Activated naive CD4-positive, alpha-beta T cell treated with anti-CD3 and anti-CD28 coated beads, Interleukin-2, amount 10 ng/mL, durations not matched to agents 7 days and 5 days (primary cell): ENCODE results near the gene CCDC188.

Experiments
- CTCF ChIA-PET: fragments of 350-600 bp; sonication (Branson Sonifier 250); formaldehyde crosslinking; loops from one replicate; lab custom pipeline; 2021; ENCODE audit warnings: antibody characterized with exemption; lab: Charles Lee
- DNase-seq: peaks from one replicate; pipeline ENCODE4 v3.0.0-alpha.2; 2020
- H3K27ac Mint-ChIP-seq: one replicate; pipeline ENCODE4 v1.8.0; 2021; ENCODE audit warnings: mild to moderate bottlenecking, moderate library complexity, mixed read lengths
- H3K27me3 Mint-ChIP-seq: one replicate; pipeline ENCODE4 v1.8.0; 2021; ENCODE audit warnings: mild to moderate bottlenecking, mixed read lengths
- H3K36me3 Mint-ChIP-seq: one replicate; pipeline ENCODE4 v1.8.0; 2021; ENCODE audit warnings: mixed read lengths
- H3K4me1 Mint-ChIP-seq: one replicate; pipeline ENCODE4 v1.8.0; 2021; ENCODE audit warnings: mixed read lengths
- H3K4me3 Mint-ChIP-seq: one replicate; pipeline ENCODE4 v1.8.0; 2021; ENCODE audit warnings: mild to moderate bottlenecking, moderate library complexity, mixed read lengths
- H3K9me3 Mint-ChIP-seq: one replicate; pipeline ENCODE4 v1.8.0; 2021; ENCODE audit warnings: mixed read lengths

Gene CCDC188

DNA sequence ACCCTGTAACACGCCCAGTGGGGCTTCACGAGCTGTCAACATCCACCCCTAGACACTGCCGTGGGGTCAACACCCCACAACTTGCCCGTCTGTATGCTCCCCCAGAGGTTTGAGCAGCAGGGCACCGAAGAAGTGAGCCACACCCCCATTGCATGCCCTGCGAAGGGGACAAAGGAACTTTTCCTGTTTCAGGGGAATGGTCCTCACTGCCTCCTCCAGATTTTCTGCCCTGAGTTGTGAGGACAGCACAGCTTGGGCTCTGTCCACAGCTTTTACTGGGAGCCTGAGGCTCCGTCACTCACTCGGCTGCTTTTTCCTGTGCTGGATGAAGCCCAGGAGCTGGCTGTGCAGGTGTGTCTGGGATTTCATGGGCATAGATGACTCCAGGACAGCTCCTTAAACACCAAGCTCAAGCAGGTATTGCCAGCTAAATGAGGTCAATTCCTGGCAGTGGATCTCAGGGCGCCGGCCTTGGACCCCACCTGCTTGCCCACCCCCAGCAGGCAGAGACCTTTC lies 40.2 kb upstream of the CCDC188 start:
- Mint-ChIP-seq H3K4me1 (no peaks in the 10 kb centered on the region), H3K27ac (no peak overlapping the region), H3K9me3 (no peaks in the 10 kb centered on the region), H3K4me3 (no peak overlapping the region), H3K27me3 (peaks cover 1% of the 10 kb centered on the region), H3K36me3 (no peaks in the 10 kb centered on the region)
- CTCF ChIA-PET, result no interaction called here
- no peak for DNase-seq

DNA sequence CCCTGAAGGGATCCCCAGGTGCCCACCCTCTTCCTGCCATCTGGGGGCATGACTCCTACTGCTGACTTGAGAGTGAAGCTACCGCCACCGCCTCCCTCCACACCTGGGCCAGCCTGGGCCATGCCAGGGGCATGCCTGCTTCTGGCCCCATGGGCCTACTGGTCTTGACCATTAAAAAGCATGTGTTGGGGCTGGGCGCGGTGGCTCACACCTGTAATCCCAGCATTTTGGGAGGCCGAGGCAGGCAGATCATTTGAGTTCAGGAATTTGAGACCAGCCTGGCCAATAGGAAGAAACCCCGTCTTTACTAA lies 37.7 kb upstream of the CCDC188 start:
- CTCF ChIA-PET, result no interaction called here
- no peaks in the 10 kb centered on the region for H3K4me1 Mint-ChIP-seq
- no peak for DNase-seq
- peaks cover 3% of the 10 kb centered on the region for H3K27me3 Mint-ChIP-seq
- no peaks in the 10 kb centered on the region for H3K36me3 Mint-ChIP-seq
- no peak overlapping the region for H3K4me3 Mint-ChIP-seq
- no peak overlapping the region for H3K27ac Mint-ChIP-seq
- H3K9me3 Mint-ChIP-seq, result no peaks in the 10 kb centered on the region

DNA sequence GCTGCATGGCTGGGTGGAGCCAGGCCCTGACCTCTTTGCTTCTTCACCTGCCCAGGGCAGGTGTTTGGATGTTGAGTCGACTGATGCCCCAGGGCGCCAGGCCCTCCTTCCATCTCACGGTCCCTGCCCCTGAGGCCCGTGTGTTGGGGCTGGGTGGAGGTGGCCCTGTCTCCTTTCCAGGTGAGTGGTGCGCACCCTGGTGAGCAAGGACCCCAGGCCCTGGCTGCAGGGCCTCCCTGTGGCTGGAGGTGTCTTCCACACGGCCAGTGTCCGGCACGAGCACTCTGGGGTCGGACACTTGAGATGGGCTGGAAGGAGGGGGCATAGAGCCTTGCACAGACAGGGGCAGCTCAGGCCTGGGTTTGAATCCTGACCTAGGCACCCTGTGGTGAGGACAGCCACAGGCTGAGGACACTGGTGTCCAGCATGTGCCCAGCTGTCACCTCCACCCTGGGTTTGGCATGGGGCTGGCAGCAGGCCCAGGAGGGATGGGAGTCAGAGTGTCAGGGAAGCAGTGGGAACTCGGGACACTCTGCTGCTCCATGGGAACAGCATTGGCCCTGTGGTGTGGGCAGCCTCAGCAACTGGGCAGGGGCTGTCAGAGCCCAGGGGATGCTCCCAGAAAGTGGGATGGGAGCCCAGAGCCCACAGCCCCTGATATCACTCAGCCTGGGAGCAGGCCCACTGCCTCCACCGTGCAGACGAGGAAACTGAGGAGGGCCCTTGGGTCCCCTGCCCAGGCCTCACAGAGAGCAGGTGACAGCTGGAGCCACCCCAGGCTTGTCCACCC lies 37.1 kb upstream of the CCDC188 start:
- H3K36me3 Mint-ChIP-seq, result no peaks in the 10 kb centered on the region
- DNase-seq, result no peak
- H3K9me3 Mint-ChIP-seq, result no peaks in the 10 kb centered on the region
- CTCF ChIA-PET, result no interaction called here
- no peak overlapping the region for H3K4me3 Mint-ChIP-seq
- no peak overlapping the region for H3K27ac Mint-ChIP-seq
- peaks cover 3% of the 10 kb centered on the region for H3K27me3 Mint-ChIP-seq
- no peaks in the 10 kb centered on the region for H3K4me1 Mint-ChIP-seq

GRCh38 chr22:20186871-20187546 lies 36.2 kb upstream of the CCDC188 start:
- H3K4me1 Mint-ChIP-seq, result no peaks in the 10 kb centered on the region
- H3K27ac Mint-ChIP-seq, result no peak overlapping the region
- H3K36me3 Mint-ChIP-seq, result no peaks in the 10 kb centered on the region
- H3K27me3 Mint-ChIP-seq, result peaks cover 3% of the 10 kb centered on the region
- H3K9me3 Mint-ChIP-seq, result no peaks in the 10 kb centered on the region
- no peak overlapping the region for H3K4me3 Mint-ChIP-seq
- CTCF ChIA-PET, result interaction anchor here (1.9 kb wide), 1 partner anchor 51 kb away, joined by 4 read pairs; no protein-coding TSS in a partner anchor
- no peak for DNase-seq

GRCh38 chr22:20186183-20186870 lies 35.5 kb upstream of the CCDC188 start:
- Mint-ChIP-seq H3K4me3 (no peak overlapping the region), H3K9me3 (no peaks in the 10 kb centered on the region), H3K27ac (no peak overlapping the region), H3K4me1 (no peaks in the 10 kb centered on the region), H3K27me3 (peaks cover 3% of the 10 kb centered on the region), H3K36me3 (no peaks in the 10 kb centered on the region)
- CTCF ChIA-PET, result interaction anchor here (1.9 kb wide), 1 partner anchor 52 kb away, joined by 4 read pairs; no protein-coding TSS in a partner anchor
- no peak for DNase-seq

DNA sequence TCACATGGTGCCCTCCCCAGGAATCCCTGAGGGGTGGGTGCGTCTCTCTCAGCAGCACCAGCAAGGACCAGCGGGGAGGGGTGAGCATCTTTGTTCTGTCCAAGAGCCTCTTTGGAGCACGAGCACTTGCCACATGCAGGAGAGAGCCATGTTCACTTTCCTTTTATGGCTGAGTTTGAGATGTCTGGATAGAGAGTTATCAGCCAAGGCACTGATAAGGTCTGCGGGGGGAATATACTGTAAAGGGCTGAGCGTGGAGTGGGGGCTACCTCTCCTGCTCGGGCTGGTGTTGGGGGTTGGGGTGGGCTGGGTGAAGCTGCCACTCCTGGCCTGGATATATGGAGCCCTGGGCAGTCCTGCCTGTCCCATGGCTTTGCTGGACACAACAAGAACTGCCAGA lies 34.9 kb upstream of the CCDC188 start:
- H3K27me3 Mint-ChIP-seq, result peaks cover 3% of the 10 kb centered on the region
- CTCF ChIA-PET, result interaction anchor here (1.9 kb wide), 1 partner anchor 52 kb away, joined by 4 read pairs; no protein-coding TSS in a partner anchor
- DNase-seq, result no peak
- no peak overlapping the region for H3K4me3 Mint-ChIP-seq
- H3K9me3 Mint-ChIP-seq, result no peaks in the 10 kb centered on the region
- H3K36me3 Mint-ChIP-seq, result no peaks in the 10 kb centered on the region
- no peaks in the 10 kb centered on the region for H3K4me1 Mint-ChIP-seq
- H3K27ac Mint-ChIP-seq, result no peak overlapping the region

- Mint-ChIP-seq H3K4me3 (no peak overlapping the region), H3K27me3 (peaks cover 3% of the 10 kb centered on the region), H3K27ac (no peak overlapping the region), H3K36me3 (no peaks in the 10 kb centered on the region), H3K9me3 (no peaks in the 10 kb centered on the region), H3K4me1 (no peaks in the 10 kb centered on the region)
- no peak for DNase-seq
- CTCF ChIA-PET, result no interaction called here
Observed at GRCh38 chr22:20184501-20185165, 33.8 kb upstream of the CCDC188 start.

GRCh38 chr22:20183823-20184222 lies 33.0 kb upstream of the CCDC188 start:
- Mint-ChIP-seq H3K27ac (no peak overlapping the region), H3K4me3 (no peak overlapping the region), H3K4me1 (no peaks in the 10 kb centered on the region), H3K27me3 (peaks cover 3% of the 10 kb centered on the region), H3K9me3 (no peaks in the 10 kb centered on the region), H3K36me3 (no peaks in the 10 kb centered on the region)
- DNase-seq, result no peak
- CTCF ChIA-PET, result no interaction called here

- Mint-ChIP-seq H3K27me3 (peaks cover 3% of the 10 kb centered on the region), H3K36me3 (no peaks in the 10 kb centered on the region), H3K4me1 (no peaks in the 10 kb centered on the region), H3K4me3 (no peak overlapping the region), H3K27ac (no peak overlapping the region), H3K9me3 (no peaks in the 10 kb centered on the region)
- no peak for DNase-seq
- CTCF ChIA-PET, result no interaction called here
Observed at GRCh38 chr22:20183101-20183500, 32.2 kb upstream of the CCDC188 start.

DNA sequence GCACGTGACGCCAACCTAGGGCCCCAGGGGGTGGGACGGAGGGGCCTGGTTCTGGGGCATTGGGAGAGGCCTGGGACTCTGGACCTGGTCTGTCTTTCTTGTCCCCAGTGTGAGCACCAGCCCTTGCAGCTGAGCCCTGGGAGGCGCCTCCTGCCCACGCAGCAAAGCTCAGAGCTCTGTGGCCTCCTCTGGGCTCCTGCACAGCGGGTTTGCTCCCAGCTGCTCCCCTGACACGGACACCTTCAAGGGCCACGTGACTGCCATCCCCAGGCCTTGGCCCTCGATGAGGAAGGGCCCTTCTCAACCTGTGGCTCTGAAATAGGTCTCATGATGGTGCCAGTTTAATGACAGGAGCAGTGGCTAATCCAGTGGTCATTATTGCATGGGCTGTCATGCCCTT lies 31.5 kb upstream of the CCDC188 start:
- Mint-ChIP-seq H3K27me3 (peaks cover 3% of the 10 kb centered on the region), H3K36me3 (no peaks in the 10 kb centered on the region), H3K4me3 (no peak overlapping the region), H3K9me3 (no peaks in the 10 kb centered on the region), H3K4me1 (no peaks in the 10 kb centered on the region), H3K27ac (no peak overlapping the region)
- no peak for DNase-seq
- CTCF ChIA-PET, result no interaction called here

GRCh38 chr22:20181884-20182236 lies 31.0 kb upstream of the CCDC188 start:
- H3K36me3 Mint-ChIP-seq, result no peaks in the 10 kb centered on the region
- CTCF ChIA-PET, result no interaction called here
- peaks cover 7% of the 10 kb centered on the region for H3K27me3 Mint-ChIP-seq
- no peak overlapping the region for H3K27ac Mint-ChIP-seq
- H3K9me3 Mint-ChIP-seq, result no peaks in the 10 kb centered on the region
- no peaks in the 10 kb centered on the region for H3K4me1 Mint-ChIP-seq
- DNase-seq, result no peak
- H3K4me3 Mint-ChIP-seq, result no peak overlapping the region

- H3K27me3 Mint-ChIP-seq, result peaks cover 9% of the 10 kb centered on the region
- H3K4me1 Mint-ChIP-seq, result no peaks in the 10 kb centered on the region
- no peak for DNase-seq
- CTCF ChIA-PET, result interaction anchor here (0.6 kb wide), 1 partner anchor 418 kb away, joined by 3 read pairs; no protein-coding TSS in a partner anchor
- H3K27ac Mint-ChIP-seq, result no peak overlapping the region
- no peaks in the 10 kb centered on the region for H3K9me3 Mint-ChIP-seq
- no peak overlapping the region for H3K4me3 Mint-ChIP-seq
- no peaks in the 10 kb centered on the region for H3K36me3 Mint-ChIP-seq
Observed at GRCh38 chr22:20181194-20181883, 30.5 kb upstream of the CCDC188 start.

DNA sequence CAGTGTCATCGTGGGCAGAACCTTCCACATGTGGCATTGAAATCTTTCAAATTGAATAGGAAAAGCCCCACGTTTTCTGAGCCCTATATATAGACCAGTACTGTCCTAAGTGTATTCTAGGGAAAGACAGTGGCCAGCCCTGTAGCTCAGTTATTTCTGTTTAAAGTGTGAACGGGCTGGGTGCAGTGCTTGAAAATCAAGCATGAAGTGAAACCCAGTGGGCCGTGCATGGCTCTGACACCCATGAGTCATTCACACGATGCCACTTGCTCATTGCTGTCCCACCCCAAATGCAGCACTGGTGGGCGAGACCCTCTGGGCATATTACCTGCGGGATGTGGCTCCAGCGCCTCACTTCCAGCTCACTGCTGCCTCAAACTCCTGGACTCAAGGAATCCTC lies 29.8 kb upstream of the CCDC188 start:
- Mint-ChIP-seq H3K4me1 (no peaks in the 10 kb centered on the region), H3K36me3 (no peaks in the 10 kb centered on the region), H3K9me3 (no peaks in the 10 kb centered on the region), H3K27me3 (peaks cover 7% of the 10 kb centered on the region), H3K27ac (no peak overlapping the region), H3K4me3 (no peak overlapping the region)
- no peak for DNase-seq
- CTCF ChIA-PET, result no interaction called here

GRCh38 chr22:20180245-20180630 lies 29.4 kb upstream of the CCDC188 start:
- CTCF ChIA-PET, result no interaction called here
- no peak overlapping the region for H3K27ac Mint-ChIP-seq
- peaks cover 7% of the 10 kb centered on the region for H3K27me3 Mint-ChIP-seq

More at GRCh38 chr22:20180245-20180630, 29.4 kb upstream of the CCDC188 start:
- Mint-ChIP-seq H3K9me3 (no peaks in the 10 kb centered on the region), H3K4me1 (no peaks in the 10 kb centered on the region), H3K4me3 (no peak overlapping the region), H3K36me3 (no peaks in the 10 kb centered on the region)
- DNase-seq, result no peak
